Prostate gland (tissue), 2 donors: ENCODE data around the gene SEMA3A.

Source experiments
- POLR2AphosphoS5 ChIP-seq: sonication (generic); formaldehyde crosslinking; IDR thresholded peaks from one replicate; pipeline ENCODE4 v1.6.1; 2017; ENCODE audit warnings: antibody characterized with exemption
- TF ChIP-seq, protein P1 (sequence below), 4 experiments: fragments of 200-600 bp in 2 of 4; fragments of 450-650 bp in 2 of 4; sonication (generic) in 2 of 4; IDR thresholded peaks; 1 replicate in 3 of 4; 2 replicates in 1 of 4; pipeline ENCODE4 v1.5.1; 2016 to 2019; ENCODE audit warnings: antibody characterized with exemption in 4 of 4, mild to moderate bottlenecking in 2 of 4, moderate library complexity in 2 of 4

DNA sequence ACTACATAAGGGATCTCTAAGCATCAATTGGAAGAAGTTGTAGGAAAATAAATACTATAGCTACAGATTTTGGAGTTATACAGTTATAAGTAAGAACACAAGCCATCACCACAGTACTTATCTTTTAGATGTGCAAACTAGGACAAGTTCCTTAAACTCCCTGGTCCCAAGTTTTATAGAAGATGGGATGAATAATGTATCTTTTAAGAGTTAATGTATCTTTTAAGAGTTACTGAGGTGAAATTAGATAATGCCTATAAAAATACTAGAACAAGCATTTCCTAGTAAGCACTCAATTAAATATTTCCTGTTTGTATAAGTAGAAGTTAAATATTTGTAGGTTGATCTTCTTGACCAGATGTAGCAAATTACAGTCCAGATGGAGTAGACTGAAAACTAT, 56.8 kb downstream of the SEMA3A start:
- TF ChIP-seq, protein P1, sequence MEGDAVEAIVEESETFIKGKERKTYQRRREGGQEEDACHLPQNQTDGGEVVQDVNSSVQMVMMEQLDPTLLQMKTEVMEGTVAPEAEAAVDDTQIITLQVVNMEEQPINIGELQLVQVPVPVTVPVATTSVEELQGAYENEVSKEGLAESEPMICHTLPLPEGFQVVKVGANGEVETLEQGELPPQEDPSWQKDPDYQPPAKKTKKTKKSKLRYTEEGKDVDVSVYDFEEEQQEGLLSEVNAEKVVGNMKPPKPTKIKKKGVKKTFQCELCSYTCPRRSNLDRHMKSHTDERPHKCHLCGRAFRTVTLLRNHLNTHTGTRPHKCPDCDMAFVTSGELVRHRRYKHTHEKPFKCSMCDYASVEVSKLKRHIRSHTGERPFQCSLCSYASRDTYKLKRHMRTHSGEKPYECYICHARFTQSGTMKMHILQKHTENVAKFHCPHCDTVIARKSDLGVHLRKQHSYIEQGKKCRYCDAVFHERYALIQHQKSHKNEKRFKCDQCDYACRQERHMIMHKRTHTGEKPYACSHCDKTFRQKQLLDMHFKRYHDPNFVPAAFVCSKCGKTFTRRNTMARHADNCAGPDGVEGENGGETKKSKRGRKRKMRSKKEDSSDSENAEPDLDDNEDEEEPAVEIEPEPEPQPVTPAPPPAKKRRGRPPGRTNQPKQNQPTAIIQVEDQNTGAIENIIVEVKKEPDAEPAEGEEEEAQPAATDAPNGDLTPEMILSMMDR (IDR thresholded peaks at IDR 0.05) = no peak
- TF ChIP-seq POLR2AphosphoS5 = no peak
